Thymus (tissue), 11 donors: Measurements from ENCODE around the gene SH3PXD2B. TPM values are rescaled to one million over a fixed set of nuclear protein-coding genes. Genes with fewer than 3 reads are reported as not detected.

Source experiments
- DNase-seq, 9 donors: peaks; one replicate each; pipeline ENCODE4 v3.0.0-alpha.2; 2013; ENCODE audit warnings: low spot score in 9 of 9, low read depth in 6 of 9, missing footprints in 1 of 9
- H3K27ac ChIP-seq, 2 donors: one replicate each; pipeline ENCODE4 v1.5.1; 2013; ENCODE audit warnings: control low read depth in 1 of 2, low read depth in 1 of 2, low read length in 1 of 2, mild to moderate bottlenecking in 1 of 2, moderate library complexity in 1 of 2
- H3K27me3 ChIP-seq, 2 donors: one replicate each; pipeline ENCODE4 v1.5.1; 2013; ENCODE audit warnings: low read length in 1 of 2; ENCODE audit not compliant: control insufficient read depth in 2 of 2, insufficient read depth in 1 of 2
- H3K36me3 ChIP-seq, 2 donors: one replicate each; pipeline ENCODE4 v1.5.1; 2013; ENCODE audit warnings: low read length in 1 of 2, mild to moderate bottlenecking in 1 of 2, moderate library complexity in 1 of 2; ENCODE audit not compliant: control insufficient read depth in 2 of 2, insufficient read depth in 2 of 2
- H3K4me1 ChIP-seq, 2 donors: one replicate each; pipeline ENCODE4 v1.5.1; 2013; ENCODE audit warnings: low read length in 2 of 2; ENCODE audit not compliant: control insufficient read depth in 2 of 2, insufficient read depth in 2 of 2
- H3K4me3 ChIP-seq, 2 donors: one replicate each; pipeline ENCODE4 v1.5.1; 2013; ENCODE audit warnings: low read length in 2 of 2, control low read depth in 1 of 2, mild to moderate bottlenecking in 1 of 2
- H3K9me3 ChIP-seq, 2 donors: one replicate each; pipeline ENCODE4 v1.5.1; 2013; ENCODE audit warnings: low read length in 1 of 2, mild to moderate bottlenecking in 1 of 2; ENCODE audit not compliant: control insufficient read depth in 2 of 2, insufficient read depth in 1 of 2
- WGBS: extraction: QIAGEN DNeasy Blood & Tissue Kit; methylation state at CpG from one replicate; pipeline ENCODE4 v1.1.7; 2013; 5-methylcytosine and 5-hydroxymethylcytosine counted together
- polyA plus RNA-seq: library from polyadenylated mRNA; stranded (reverse); fragments of 200-250 nt; gene quantifications from one replicate; pipeline ENCODE4 v1.2.3, GENCODE V29; 2013
- total RNA-seq: library from RNA; stranded (reverse); fragments of 120-200 nt; gene quantifications from one replicate; pipeline ENCODE4 v1.2.4, GENCODE V29; 2013
- donor health status: healthy.

The SH3PXD2B gene
- total and polyA plus RNA-seq, 2 donors: 3.2 to 7.3 TPM

DNA sequence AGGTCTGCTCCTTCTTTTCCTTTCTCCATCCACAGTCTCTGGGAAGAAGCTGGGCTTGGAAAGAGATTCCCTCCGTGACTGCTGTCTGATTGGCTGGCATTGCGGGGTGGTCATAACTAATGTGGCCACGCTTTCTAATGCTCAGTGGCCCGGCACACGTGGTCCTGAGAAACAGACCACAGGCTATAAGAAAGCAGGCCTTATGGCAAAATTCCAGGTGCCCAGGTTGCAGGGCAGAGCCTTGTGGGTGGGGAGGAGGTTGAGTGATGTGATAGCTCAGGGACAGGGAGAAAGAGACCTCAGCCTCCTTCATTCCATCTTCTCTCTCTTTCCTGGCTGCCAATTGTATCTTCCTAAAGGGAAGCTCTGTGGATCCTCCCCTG lies 5.4 kb upstream of the SH3PXD2B start:
- no peak overlapping the region for H3K4me3 ChIP-seq
- no peaks in the 10 kb centered on the region for H3K9me3 ChIP-seq
- H3K4me1 ChIP-seq: peaks cover 3 to 10% of the 10 kb centered on the region in 2 donors
- no peak for DNase-seq
- peaks cover 4 to 18% of the 10 kb centered on the region in 2 donors for H3K27me3 ChIP-seq
- H3K36me3 ChIP-seq: no peaks in the 10 kb centered on the region
- no peak overlapping the region for H3K27ac ChIP-seq
- 99% methylated on average over 5 of the region's 5 CpGs for WGBS

DNA sequence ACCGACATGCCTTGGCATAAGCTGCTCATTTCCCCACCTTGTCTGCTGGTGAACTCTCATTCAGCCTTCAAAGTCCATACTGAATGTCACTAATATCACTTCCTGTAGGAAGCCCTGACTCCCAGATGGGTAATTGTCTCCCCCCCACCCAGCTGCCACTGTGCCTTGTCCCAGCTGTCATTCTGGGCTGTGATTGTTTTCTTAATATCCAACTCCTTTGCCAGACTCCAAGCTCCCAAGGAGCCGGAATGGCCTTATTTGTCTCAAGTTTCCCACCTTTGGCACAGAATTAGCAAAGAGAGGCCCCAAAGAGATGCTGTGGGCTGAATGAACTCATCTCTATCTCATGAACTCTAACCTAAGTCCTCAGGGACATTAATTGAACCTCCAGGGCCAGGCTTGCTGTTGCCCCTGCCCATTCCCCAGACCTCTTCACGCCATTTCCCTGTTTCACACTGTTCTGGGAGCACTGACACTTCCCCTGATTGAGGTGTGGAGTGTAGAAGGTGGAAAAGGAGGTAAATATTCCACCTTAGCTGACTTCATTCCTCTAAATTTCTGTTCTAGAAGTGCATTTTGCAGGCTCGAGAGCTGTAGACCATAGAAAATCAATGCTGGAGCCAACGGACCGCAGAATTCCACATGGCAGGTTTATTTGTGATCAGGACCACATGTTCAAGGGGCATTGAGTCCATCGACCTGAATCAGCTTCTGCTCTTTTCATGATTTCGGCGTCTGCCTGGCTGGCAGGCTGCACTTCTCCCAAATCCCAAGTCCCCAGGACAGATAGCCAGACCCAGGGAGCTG lies 4.9 kb upstream of the SH3PXD2B start:
- Histone ChIP-seq H3K4me3 (no peak overlapping the region), H3K36me3 (no peaks in the 10 kb centered on the region), H3K27ac (no peak overlapping the region), H3K27me3 (peaks cover 8 to 21% of the 10 kb centered on the region in 2 donors), H3K4me1 (peaks cover 3 to 12% of the 10 kb centered on the region in 2 donors), H3K9me3 (no peaks in the 10 kb centered on the region)
- 95% methylated on average over 9 of the region's 9 CpGs for WGBS
- no peak for DNase-seq

DNA sequence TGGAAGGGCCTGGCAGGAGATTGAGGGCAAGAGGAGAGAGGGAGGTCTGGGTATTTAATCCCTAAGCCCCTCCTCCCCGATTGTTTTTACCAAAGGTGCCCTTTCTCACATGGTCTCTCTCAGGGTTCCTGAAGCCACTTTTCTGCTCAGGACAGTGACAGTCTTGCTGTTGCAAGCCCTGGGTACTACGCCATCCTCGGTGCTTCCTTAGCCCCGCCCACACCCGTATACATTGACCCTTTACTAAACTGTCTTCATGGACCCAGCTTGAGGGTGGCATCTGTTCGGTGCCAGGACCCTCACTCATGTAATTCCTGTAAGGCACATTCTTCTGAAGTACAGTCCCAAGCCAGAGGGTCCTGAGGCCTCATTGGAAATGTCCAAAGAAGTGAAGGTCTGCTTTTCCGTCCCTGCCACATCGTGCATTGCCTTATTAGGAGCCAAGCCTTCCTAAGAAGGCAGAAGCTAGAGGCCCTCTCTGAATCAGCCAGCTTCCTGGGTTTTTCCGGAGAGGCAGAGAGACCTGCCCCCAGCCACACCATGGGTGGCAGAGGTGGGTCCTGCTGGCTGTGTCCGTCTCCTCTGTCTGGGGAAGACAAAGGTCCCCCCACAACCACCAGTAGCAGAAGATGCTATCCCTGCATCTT lies 1.9 kb upstream of the SH3PXD2B start:
- H3K4me3 ChIP-seq: no peak overlapping the region
- H3K4me1 ChIP-seq: peaks cover 7 to 25% of the 10 kb centered on the region in 2 donors
- peaks cover 16 to 46% of the 10 kb centered on the region in 2 donors for H3K27me3 ChIP-seq
- H3K9me3 ChIP-seq: no peaks in the 10 kb centered on the region
- H3K36me3 ChIP-seq: no peaks in the 10 kb centered on the region
- no peak overlapping the region for H3K27ac ChIP-seq
- WGBS: 85% methylated on average over 10 of the region's 10 CpGs
- DNase-seq: no peak

DNA sequence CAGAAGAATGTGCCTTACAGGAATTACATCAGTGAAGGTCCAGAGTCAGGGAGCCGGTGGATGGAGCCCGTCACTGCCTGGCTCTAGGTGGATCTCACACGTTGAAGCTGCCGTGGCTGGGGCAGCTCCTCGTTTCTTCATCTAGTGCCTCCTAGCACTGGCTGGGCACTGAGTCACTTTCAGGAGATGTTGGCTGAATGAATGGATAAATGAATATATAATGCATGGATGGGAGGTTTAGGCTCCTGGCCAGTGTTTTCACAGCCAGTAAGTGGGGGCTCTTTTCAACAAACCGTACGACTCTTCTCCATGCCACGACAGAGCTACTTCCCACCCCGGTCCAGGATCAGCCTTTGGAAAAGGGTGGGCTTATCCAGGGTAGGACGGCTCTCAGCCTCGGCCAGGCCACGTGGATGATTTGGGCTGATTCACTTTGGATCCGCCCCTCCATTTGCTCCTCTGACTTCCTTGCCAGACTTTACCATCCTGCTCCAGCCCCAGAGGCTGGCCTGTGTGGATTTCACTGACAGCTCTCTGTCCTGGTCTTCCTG lies 1.3 kb upstream of the SH3PXD2B start:
- no peak for DNase-seq
- Histone ChIP-seq H3K9me3 (no peaks in the 10 kb centered on the region), H3K4me1 (peaks cover 4 to 19% of the 10 kb centered on the region in 2 donors), H3K27me3 (peaks cover 16 to 46% of the 10 kb centered on the region in 2 donors), H3K36me3 (no peaks in the 10 kb centered on the region), H3K27ac (no peak overlapping the region), H3K4me3 (no peak overlapping the region)
- WGBS: 95% methylated on average over 13 of the region's 13 CpGs

DNA sequence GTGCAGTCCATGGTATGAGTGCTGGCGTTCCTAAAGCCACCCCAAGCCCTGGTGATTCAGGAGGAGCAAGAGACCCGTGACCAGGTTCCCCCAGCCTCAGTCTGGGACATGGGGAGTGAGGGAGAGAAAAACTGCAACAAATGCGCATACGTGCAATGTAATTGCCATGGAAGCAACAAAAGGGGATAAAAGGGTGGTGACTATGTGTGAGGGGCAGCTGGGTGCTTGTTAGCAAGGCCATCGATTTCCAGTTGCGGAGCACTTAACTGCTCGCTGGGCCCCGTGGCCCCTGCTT lies 709 bp upstream of the SH3PXD2B start:
- WGBS: 92% methylated on average over 8 of the region's 8 CpGs
- no peak overlapping the region for H3K27ac ChIP-seq

DNA sequence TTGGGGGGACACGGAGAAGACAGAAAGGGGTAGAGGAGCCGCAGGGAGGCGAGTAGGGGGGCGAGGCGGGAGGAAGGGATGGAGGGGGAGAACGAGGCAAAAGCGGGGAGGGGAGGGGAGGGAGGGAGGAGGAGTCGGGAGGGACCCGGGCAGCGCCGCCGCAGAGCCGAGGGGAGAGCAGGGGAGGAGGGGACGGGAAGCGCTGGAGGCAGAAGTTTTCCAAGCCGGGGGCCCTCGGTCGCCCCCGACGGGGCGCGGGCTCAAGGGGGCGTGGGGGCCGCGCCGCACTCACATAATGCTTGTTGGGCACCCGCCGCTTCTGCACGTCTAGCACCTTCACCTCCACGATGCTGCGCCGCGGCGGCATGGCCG lies 353 bp downstream of the SH3PXD2B start:
- Histone ChIP-seq H3K4me3 (peak overlapping the region; percentile 39 to 65), H3K36me3 (no peaks in the 10 kb centered on the region), H3K9me3 (no peaks in the 10 kb centered on the region), H3K27ac (peak overlapping the region; percentile 70 to 71), H3K4me1 (peaks cover 4 to 18% of the 10 kb centered on the region in 2 donors), H3K27me3 (peaks cover 16 to 46% of the 10 kb centered on the region in 2 donors)
- DNase-seq: peak in 1 of 9 donors; percentile 29
- WGBS: under 1% methylated on average over 34 of the region's 35 CpGs

More for the DNA sequence above, 709 bp upstream of the SH3PXD2B start:
- Histone ChIP-seq H3K4me1 (peaks cover 4 to 18% of the 10 kb centered on the region in 2 donors), H3K36me3 (no peaks in the 10 kb centered on the region), H3K27me3 (peaks cover 16 to 46% of the 10 kb centered on the region in 2 donors), H3K9me3 (no peaks in the 10 kb centered on the region), H3K4me3 (peak overlapping the region in 1 of 2 donors; percentile 13)
- no peak for DNase-seq

DNA sequence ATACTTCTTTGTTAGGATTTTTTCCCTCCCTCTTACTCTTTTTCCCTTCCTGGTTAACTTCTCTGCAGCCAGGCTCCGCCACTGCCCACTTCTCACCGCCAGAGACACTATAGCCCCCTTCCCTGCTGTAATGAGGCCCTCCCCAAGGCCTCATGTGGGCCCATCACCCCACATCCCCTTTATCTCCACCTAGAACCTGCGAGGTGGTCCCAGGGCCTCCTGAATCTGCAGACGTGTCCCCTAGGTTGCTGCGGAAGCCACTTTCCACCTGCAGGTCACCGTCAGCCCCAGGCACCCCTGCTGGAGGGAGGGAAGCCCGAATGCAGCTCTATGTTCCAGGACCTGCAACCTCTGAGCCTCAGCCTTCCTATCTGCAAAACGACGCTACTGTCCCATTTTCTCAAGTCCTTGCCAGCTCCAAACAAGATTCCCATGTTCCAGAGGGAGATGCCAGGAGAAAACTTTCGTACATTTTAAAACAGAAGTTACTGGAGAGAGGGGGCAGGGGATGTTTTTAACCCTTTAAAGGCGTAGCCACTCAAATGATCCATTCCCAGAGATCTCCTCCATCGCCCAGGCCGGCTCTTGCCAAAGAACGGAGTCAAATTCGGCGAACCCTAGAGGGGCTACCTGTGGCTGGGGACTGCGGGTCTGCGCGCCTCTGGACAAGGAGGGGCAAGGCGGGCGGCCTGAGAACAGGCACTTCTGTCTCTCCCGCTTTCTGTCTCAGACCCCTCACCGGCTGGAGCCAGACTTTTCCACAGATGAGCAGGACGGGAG lies 929 bp downstream of the SH3PXD2B start:
- H3K9me3 ChIP-seq: no peaks in the 10 kb centered on the region
- peak in 1 of 9 donors; percentile 24 for DNase-seq
- peak overlapping the region; percentile 70 to 71 for H3K27ac ChIP-seq
- H3K4me1 ChIP-seq: peaks cover 4 to 18% of the 10 kb centered on the region in 2 donors
- WGBS: 48% methylated on average over 24 of the region's 24 CpGs
- H3K36me3 ChIP-seq: no peaks in the 10 kb centered on the region
- H3K27me3 ChIP-seq: peaks cover 16 to 46% of the 10 kb centered on the region in 2 donors
- peak overlapping the region; percentile 39 to 65 for H3K4me3 ChIP-seq

DNA sequence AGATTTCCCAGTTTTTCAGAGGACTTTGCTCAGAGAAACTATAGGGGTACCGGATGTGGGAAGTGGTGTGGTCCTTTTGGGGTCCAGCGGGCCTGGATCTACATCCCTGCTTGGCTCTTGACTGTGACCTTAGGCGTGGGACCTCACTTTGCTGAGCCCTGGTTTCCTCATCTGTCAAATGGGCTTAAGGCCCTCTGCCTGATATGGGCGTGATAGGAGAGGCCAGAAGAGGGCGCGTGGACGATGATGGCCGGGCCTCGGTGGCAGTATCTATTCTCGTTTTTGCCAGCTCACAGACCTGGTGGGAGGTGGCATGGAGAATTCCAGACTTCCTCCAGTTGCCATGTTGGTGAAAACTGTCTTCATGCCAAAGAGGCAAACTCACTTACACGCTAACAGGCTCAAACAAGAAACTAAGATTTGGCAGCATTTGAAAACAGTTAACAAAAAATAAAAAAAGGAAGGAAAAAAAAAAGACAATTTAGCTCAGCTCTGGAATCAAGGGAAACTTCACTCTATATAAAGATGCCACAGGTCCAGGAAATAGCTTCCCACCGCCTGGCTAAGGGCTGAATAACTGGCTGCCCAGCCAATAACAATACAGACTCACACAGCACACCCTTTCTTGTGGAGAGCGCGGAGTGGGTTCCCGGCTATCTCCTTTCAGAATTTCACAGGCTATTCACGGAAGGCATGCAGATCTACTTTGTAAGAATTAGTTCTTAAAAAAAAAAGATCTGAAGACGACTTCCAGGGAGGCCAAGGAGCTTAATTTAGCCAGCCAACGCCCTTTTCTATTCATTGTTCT lies 1.7 kb downstream of the SH3PXD2B start:
- no peak for DNase-seq
- WGBS: 88% methylated on average over 18 of the region's 18 CpGs
- H3K9me3 ChIP-seq: no peaks in the 10 kb centered on the region
- peak overlapping the region in 1 of 2 donors; percentile 39 for H3K4me3 ChIP-seq
- peaks cover 4 to 18% of the 10 kb centered on the region in 2 donors for H3K4me1 ChIP-seq
- H3K27me3 ChIP-seq: peaks cover 16 to 46% of the 10 kb centered on the region in 2 donors
- H3K27ac ChIP-seq: peak overlapping the region; percentile 70 to 74
- H3K36me3 ChIP-seq: no peaks in the 10 kb centered on the region
